Hepatocyte (in vitro differentiated cells): ENCODE data around the gene ARHGAP22. TPM values are rescaled to one million over a fixed set of nuclear protein-coding genes. Genes with fewer than 3 reads are reported as not detected.

Experiments used
- DNase-seq: peaks from one replicate; pipeline ENCODE4 v3.0.0-alpha.2; 2016; ENCODE audit warnings: low spot score
- H2AFZ ChIP-seq: fragments of 200-600 bp; sonication (generic); 2 replicates; pipeline ENCODE4 v1.6.0; 2016; ENCODE audit warnings: antibody characterized with exemption, mild to moderate bottlenecking
- H3K27ac ChIP-seq: fragments of 200-600 bp; sonication (generic); 2 replicates; pipeline ENCODE4 v1.5.1; 2016; ENCODE audit warnings: mild to moderate bottlenecking
- H3K27me3 ChIP-seq: fragments of 200-600 bp; sonication (generic); 2 replicates; pipeline ENCODE4 v1.6.1; 2016
- H3K36me3 ChIP-seq: fragments of 200-600 bp; sonication (generic); replicated peaks from 2 replicates; pipeline ENCODE4 v1.5.1; 2016; ENCODE audit warnings: low read depth; ENCODE audit not compliant: insufficient read depth
- H3K4me1 ChIP-seq: fragments of 200-600 bp; sonication (generic); 2 replicates; pipeline ENCODE4 v1.5.1; 2016; ENCODE audit warnings: mild to moderate bottlenecking, moderate library complexity; ENCODE audit not compliant: insufficient read depth
- H3K4me2 ChIP-seq: fragments of 200-600 bp; sonication (generic); 2 replicates; pipeline ENCODE4 v1.6.0; 2016
- H3K4me3 ChIP-seq: fragments of 200-600 bp; sonication (generic); 2 replicates; pipeline ENCODE4 v1.5.1; 2016; ENCODE audit warnings: mild to moderate bottlenecking
- H3K79me2 ChIP-seq: fragments of 200-600 bp; sonication (generic); 2 replicates; pipeline ENCODE4 v1.6.0; 2017; ENCODE audit warnings: mild to moderate bottlenecking
- H3K9me2 ChIP-seq: fragments of 200-600 bp; sonication (generic); replicated peaks from 2 replicates; pipeline ENCODE4 v1.6.0; 2017; ENCODE audit warnings: mild to moderate bottlenecking; ENCODE audit not compliant: insufficient read depth
- H3K9me3 ChIP-seq: fragments of 200-600 bp; sonication (generic); 2 replicates; pipeline ENCODE4 v1.5.1; 2016; ENCODE audit warnings: low read depth, mild to moderate bottlenecking
- H4K20me1 ChIP-seq: fragments of 200-600 bp; sonication (generic); 2 replicates; pipeline ENCODE4 v1.6.0; 2016; ENCODE audit warnings: mild to moderate bottlenecking; ENCODE audit not compliant: insufficient read depth, poor library complexity, severe bottlenecking
- EZH2 ChIP-seq: fragments of 200-600 bp; sonication (generic); IDR thresholded peaks from 2 replicates; pipeline ENCODE4 v1.6.1; 2016; ENCODE audit warnings: antibody characterized with exemption, mild to moderate bottlenecking, borderline replicate concordance
- EZH2phosphoT487 ChIP-seq: fragments of 200-600 bp; sonication (generic); IDR thresholded peaks from one replicate; pipeline ENCODE4 v1.6.1; 2018; ENCODE audit warnings: antibody characterized with exemption, mild to moderate bottlenecking, low read depth, moderate library complexity; ENCODE audit not compliant: unreplicated experiment, severe bottlenecking
- WGBS: methylation state at CpG from one replicate; pipeline ENCODE4 v1.1.6; 2016; ENCODE audit warnings: low lambda C conversion rate; ENCODE audit errors: missing lambda C conversion rate; 5-methylcytosine and 5-hydroxymethylcytosine counted together
- polyA plus RNA-seq: library from polyadenylated mRNA; unstranded; fragments of >200 nt; fragmentation: Nextera tagmentation; extraction: Ambion mirVana; gene quantifications from 2 replicates; pipeline ENCODE4 v1.2.1, GENCODE V29; 2016
- total RNA-seq: library from RNA; depleted of rRNA; stranded (reverse); fragments of >200 nt; gene quantifications from 2 replicates; pipeline ENCODE4 v1.2.3, GENCODE V29; 2014
- TF ChIP-seq, protein P1 (sequence below): fragments of 200-600 bp; sonication (generic); IDR thresholded peaks from 2 replicates; pipeline ENCODE4 v1.5.1; 2016; ENCODE audit warnings: antibody characterized with exemption, mild to moderate bottlenecking; ENCODE audit not compliant: poor library complexity

ARHGAP22 gene
- total and polyA plus RNA-seq, 2 experiments from 2014 or later: 1.7 to 1.8 TPM

DNA sequence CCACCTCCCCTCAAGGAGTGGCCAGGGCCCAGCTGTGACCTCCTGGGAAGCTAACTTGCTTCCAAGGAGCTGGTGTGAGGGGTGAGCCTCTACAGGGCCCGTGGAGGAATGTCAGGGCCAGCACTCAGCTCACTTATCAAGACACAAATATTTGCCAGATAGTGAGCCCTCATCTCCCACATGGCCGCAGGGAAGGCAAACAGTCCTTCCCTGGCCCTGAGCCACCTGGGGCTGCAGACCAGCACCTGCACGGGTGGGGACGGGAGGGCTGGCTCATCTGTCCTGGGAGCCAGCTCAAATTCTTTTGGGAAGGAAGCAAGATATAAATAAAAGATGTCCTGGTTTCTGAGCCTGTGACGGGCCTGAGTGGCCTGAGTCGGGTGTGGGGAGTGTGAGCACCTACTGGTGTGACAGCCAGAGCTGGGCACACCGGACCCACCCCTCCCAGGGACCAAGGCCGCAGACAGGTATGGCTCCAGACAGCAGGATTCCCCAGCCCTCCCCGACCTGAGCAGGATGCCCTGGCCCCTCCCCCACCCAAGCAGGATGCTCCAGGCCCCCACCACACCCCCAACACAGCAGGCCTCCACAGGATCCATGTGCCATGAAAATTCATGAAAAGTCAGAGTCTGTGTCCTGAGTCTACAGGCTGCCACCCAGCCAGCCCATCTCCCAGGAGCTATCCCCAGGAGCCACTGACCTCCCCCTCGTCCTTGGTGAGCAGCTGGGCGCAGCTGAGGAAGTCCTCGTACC is 150.4 kb downstream of the ARHGAP22 start:
- H3K4me2 ChIP-seq: peak overlapping the region; percentile 41
- no peaks in the 10 kb centered on the region for H3K9me2 ChIP-seq
- TF ChIP-seq EZH2phosphoT487 (no peak), EZH2 (no peak)
- TF ChIP-seq, protein P1, sequence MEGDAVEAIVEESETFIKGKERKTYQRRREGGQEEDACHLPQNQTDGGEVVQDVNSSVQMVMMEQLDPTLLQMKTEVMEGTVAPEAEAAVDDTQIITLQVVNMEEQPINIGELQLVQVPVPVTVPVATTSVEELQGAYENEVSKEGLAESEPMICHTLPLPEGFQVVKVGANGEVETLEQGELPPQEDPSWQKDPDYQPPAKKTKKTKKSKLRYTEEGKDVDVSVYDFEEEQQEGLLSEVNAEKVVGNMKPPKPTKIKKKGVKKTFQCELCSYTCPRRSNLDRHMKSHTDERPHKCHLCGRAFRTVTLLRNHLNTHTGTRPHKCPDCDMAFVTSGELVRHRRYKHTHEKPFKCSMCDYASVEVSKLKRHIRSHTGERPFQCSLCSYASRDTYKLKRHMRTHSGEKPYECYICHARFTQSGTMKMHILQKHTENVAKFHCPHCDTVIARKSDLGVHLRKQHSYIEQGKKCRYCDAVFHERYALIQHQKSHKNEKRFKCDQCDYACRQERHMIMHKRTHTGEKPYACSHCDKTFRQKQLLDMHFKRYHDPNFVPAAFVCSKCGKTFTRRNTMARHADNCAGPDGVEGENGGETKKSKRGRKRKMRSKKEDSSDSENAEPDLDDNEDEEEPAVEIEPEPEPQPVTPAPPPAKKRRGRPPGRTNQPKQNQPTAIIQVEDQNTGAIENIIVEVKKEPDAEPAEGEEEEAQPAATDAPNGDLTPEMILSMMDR: no peak
- H2AFZ ChIP-seq: no peak overlapping the region
- peak; percentile 44 for DNase-seq
- no peaks in the 10 kb centered on the region for H3K27me3 ChIP-seq
- no peaks in the 10 kb centered on the region for H4K20me1 ChIP-seq
- no peaks in the 10 kb centered on the region for H3K36me3 ChIP-seq
- H3K4me3 ChIP-seq: no peak overlapping the region
- peaks cover 25% of the 10 kb centered on the region for H3K4me1 ChIP-seq
- H3K27ac ChIP-seq: peak overlapping the region; percentile 55
- WGBS: 48% methylated on average over 12 of the region's 12 CpGs
- H3K79me2 ChIP-seq: no peaks in the 10 kb centered on the region
- no peaks in the 10 kb centered on the region for H3K9me3 ChIP-seq

DNA sequence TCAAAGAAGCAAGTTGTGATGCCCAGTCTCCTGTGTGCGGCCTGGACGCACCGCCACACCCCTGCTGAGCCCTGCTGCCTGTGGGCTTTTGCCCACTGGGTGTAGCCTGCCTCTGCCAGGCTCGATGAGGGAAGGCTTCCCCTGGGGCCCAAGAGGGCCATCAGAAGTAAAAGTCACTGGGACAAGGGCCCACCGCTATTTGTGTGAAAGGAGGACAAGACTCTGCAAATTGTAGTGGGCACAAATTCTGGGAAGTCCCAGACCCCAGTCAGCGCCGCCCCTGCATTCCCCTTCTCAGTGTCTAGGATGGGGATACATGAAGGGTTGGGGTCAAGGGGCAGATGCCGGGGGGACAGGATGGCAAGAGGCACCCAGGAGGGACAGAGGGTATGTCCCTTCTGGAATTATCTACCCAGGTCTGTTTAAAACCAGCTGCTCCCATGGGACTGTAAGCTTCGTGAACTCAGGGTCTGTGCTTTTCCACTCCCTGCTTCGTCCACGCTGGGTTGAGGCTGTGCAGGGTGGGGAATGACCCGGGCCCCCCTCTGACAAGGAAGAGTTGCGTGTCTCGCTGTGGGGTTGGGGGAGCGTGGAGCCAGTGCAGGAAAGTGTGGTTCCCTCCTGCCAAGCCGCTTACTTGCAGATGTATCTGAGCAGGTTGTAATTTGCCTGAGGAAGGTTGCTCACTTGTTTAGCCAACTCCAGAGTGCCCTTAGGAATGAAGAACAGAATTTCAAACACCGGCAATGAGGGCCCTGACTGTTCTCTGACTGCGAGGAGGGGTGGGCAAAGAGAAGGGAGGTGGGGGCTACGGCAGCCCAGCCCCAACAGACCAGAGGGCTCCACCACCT is 151.2 kb downstream of the ARHGAP22 start:
- no peak for DNase-seq
- H3K9me2 ChIP-seq: no peaks in the 10 kb centered on the region
- H3K4me2 ChIP-seq: peak overlapping the region; percentile 41
- H4K20me1 ChIP-seq: no peaks in the 10 kb centered on the region
- no peaks in the 10 kb centered on the region for H3K79me2 ChIP-seq
- peak overlapping the region; percentile 55 for H3K27ac ChIP-seq
- no peaks in the 10 kb centered on the region for H3K9me3 ChIP-seq
- H3K4me3 ChIP-seq: no peak overlapping the region
- no peaks in the 10 kb centered on the region for H3K36me3 ChIP-seq
- H3K27me3 ChIP-seq: no peaks in the 10 kb centered on the region
- TF ChIP-seq, protein P1: no peak
- no peak for TF ChIP-seq EZH2phosphoT487
- TF ChIP-seq EZH2: no peak
- 79% methylated on average over 19 of the region's 19 CpGs for WGBS
- peaks cover 25% of the 10 kb centered on the region for H3K4me1 ChIP-seq
- H2AFZ ChIP-seq: no peak overlapping the region

DNA sequence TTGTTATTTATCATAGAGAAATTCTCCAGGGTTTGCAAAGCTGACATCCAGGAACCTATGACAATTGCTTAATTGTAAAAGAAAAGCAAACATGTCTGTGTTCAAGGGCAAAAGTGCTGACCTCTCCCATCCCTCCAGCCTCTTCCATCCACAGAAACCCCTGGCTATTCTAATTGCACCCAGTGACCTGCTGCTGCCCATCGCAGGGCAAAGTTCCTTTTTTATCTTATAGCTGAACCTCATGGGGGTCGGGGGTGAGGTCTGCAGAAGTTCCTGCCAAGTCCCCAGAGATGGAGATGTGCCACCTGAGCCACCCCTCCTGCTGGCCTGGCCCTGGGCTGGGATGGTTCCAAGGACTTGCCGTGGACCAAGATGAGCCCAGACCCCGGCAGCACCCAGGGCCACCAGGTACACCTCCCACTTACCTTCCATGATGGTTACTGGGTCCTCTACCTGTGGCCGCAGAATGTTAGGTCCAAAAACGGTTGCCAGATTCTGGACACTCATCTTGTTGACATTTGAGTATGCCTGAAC is 151.9 kb downstream of the ARHGAP22 start:
- Histone ChIP-seq H3K4me1 (peaks cover 25% of the 10 kb centered on the region), H3K27me3 (no peaks in the 10 kb centered on the region), H3K9me2 (no peaks in the 10 kb centered on the region), H3K36me3 (no peaks in the 10 kb centered on the region), H3K4me3 (no peak overlapping the region), H4K20me1 (no peaks in the 10 kb centered on the region), H3K9me3 (no peaks in the 10 kb centered on the region), H3K79me2 (no peaks in the 10 kb centered on the region), H2AFZ (no peak overlapping the region), H3K27ac (no peak overlapping the region), H3K4me2 (no peak overlapping the region)
- DNase-seq: no peak
- WGBS: 88% methylated on average over 6 of the region's 6 CpGs
- TF ChIP-seq EZH2phosphoT487: no peak
- TF ChIP-seq, protein P1: no peak
- TF ChIP-seq EZH2: no peak
